Suprapubic skin (tissue), 4 donors: ENCODE data around the gene URB1.

ENCODE experiments used
- CTCF ChIP-seq, 2 donors: fragments of 200-600 bp in 1 of 2; fragments of 450-650 bp in 1 of 2; sonication (generic) in 1 of 2; IDR thresholded peaks; one replicate each; pipeline ENCODE4 v1.5.1; 2016 to 2019; ENCODE audit warnings: antibody characterized with exemption in 2 of 2, mild to moderate bottlenecking in 1 of 2, moderate library complexity in 1 of 2
- POLR2A ChIP-seq, 2 donors: fragments of 450-650 bp; IDR thresholded peaks; one replicate each; pipeline ENCODE4 v1.6.1; 2017; ENCODE audit warnings: antibody characterized with exemption in 2 of 2, mild to moderate bottlenecking in 2 of 2, moderate library complexity in 2 of 2
- POLR2AphosphoS5 ChIP-seq, 3 donors: sonication (generic); formaldehyde crosslinking; IDR thresholded peaks; one replicate each; pipeline ENCODE4 v1.6.1; 2017; ENCODE audit warnings: antibody characterized with exemption in 3 of 3

- TF ChIP-seq POLR2A (IDR thresholded peaks at IDR 0.05): no peak
- no peak for TF ChIP-seq CTCF (IDR thresholded peaks at IDR 0.05)
- no peak for TF ChIP-seq POLR2AphosphoS5 (IDR thresholded peaks at IDR 0.05)
Measured at GRCh38 chr21:32377506-32377905, 15.3 kb downstream of the URB1 start.
